ENCODE data around the gene HSF5.

DNA sequence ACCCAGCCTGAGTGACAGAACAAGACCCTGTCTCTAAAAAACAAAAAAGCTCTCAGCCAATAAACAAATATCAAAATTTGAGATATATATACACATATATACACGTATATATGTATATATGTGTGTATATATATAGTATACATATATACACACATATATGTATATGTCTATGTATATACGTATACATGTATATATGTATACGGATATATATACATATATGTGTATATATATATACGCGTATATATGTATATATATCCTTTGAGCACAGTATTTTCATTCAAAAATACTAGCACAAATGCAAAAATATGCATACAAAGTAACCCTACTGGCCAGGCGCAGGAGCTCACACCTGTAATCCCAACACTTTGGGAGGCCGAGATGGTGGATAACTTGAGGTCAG is 13.2 kb upstream of the HSF5 start:
- TF ChIP-seq POLR2A (IDR thresholded peaks at IDR 0.05) (no peak), POLR2AphosphoS5 (IDR thresholded peaks at IDR 0.05) (no peak), EP300 (IDR thresholded peaks at IDR 0.05) (no peak)
- TF ChIP-seq, protein P1, sequence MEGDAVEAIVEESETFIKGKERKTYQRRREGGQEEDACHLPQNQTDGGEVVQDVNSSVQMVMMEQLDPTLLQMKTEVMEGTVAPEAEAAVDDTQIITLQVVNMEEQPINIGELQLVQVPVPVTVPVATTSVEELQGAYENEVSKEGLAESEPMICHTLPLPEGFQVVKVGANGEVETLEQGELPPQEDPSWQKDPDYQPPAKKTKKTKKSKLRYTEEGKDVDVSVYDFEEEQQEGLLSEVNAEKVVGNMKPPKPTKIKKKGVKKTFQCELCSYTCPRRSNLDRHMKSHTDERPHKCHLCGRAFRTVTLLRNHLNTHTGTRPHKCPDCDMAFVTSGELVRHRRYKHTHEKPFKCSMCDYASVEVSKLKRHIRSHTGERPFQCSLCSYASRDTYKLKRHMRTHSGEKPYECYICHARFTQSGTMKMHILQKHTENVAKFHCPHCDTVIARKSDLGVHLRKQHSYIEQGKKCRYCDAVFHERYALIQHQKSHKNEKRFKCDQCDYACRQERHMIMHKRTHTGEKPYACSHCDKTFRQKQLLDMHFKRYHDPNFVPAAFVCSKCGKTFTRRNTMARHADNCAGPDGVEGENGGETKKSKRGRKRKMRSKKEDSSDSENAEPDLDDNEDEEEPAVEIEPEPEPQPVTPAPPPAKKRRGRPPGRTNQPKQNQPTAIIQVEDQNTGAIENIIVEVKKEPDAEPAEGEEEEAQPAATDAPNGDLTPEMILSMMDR (IDR thresholded peaks at IDR 0.05), result no peak

All from stomach (tissue), 4 donors.